Measurements from ENCODE around the gene GJA8. TPM values are rescaled to one million over a fixed set of nuclear protein-coding genes. Genes with fewer than 3 reads are reported as not detected.
A peak's percentile ranks its signal among the peaks of the same experiment; 100 is the strongest.
"Not testable (repeated sequence)": the region's sequence is repeated elsewhere in the genome, so short reads cannot be mapped to it uniquely, and the experiment has no call there.

The GJA8 gene
- polyA plus RNA-seq, 4 donors: not detected

DNA sequence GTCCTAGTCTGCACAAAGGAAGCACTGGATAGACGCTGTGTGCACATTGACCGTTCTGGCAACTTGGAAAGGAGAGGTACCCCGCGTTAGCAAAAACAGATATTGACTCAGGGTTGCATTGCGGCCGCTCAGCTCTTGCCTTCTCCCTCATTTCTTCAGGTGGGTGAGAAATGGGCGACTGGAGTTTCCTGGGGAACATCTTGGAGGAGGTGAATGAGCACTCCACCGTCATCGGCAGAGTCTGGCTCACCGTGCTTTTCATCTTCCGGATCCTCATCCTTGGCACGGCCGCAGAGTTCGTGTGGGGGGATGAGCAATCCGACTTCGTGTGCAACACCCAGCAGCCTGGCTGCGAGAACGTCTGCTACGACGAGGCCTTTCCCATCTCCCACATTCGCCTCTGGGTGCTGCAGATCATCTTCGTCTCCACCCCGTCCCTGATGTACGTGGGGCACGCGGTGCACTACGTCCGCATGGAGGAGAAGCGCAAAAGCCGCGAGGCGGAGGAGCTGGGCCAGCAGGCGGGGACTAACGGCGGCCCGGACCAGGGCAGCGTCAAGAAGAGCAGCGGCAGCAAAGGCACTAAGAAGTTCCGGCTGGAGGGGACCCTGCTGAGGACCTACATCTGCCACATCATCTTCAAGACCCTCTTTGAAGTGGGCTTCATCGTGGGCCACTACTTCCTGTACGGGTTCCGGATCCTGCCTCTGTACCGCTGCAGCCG is 5.4 kb downstream of the GJA8 start:
- H3K36me3 ChIP-seq (ENCODE audit: control insufficient read depth in 3 of 3, insufficient read depth in 2 of 3, low read depth in 1 of 3, low read length in 3 of 3): no peaks in the 10 kb centered on the region
- WGBS, 3 donors: 93 to 95% (median 94%) methylated on average over 44 of the region's 44 CpGs
- DNase-seq: no peak
- no peaks in the 10 kb centered on the region for H3K9me3 ChIP-seq (ENCODE audit: control insufficient read depth in 2 of 2, insufficient read depth in 1 of 2, low read depth in 1 of 2, low read length in 1 of 2)
- H3K4me3 ChIP-seq (ENCODE audit: low read depth in 1 of 3, low read length in 3 of 3): no peak overlapping the region
- FAIRE-seq: no peak
- H3K27ac ChIP-seq (ENCODE audit: low read depth in 1 of 3, low read length in 2 of 3): no peak overlapping the region
- no peaks in the 10 kb centered on the region for H3K4me1 ChIP-seq (ENCODE audit: control insufficient read depth in 3 of 3, insufficient read depth in 2 of 3, low read depth in 1 of 3, low read length in 2 of 3)
- no peaks in the 10 kb centered on the region for H3K27me3 ChIP-seq (ENCODE audit: control insufficient read depth in 3 of 3, insufficient read depth in 3 of 3, low read length in 3 of 3)

- no peaks in the 10 kb centered on the region for H3K4me1 ChIP-seq (ENCODE audit: control insufficient read depth in 3 of 3, insufficient read depth in 2 of 3, low read depth in 1 of 3, low read length in 2 of 3)
- H3K27ac ChIP-seq (ENCODE audit: low read depth in 1 of 3, low read length in 2 of 3): no peak overlapping the region
- 83 to 91% (median 86%) methylated on average over 2 of the region's 2 CpGs for WGBS, 3 donors
- H3K36me3 ChIP-seq (ENCODE audit: control insufficient read depth in 3 of 3, insufficient read depth in 2 of 3, low read depth in 1 of 3, low read length in 3 of 3): no peaks in the 10 kb centered on the region
- DNase-seq (no peak), FAIRE-seq (no peak)
- no peak overlapping the region for H3K4me3 ChIP-seq (ENCODE audit: low read depth in 1 of 3, low read length in 3 of 3)
- no peaks in the 10 kb centered on the region for H3K27me3 ChIP-seq (ENCODE audit: control insufficient read depth in 3 of 3, insufficient read depth in 3 of 3, low read length in 3 of 3)
- no peaks in the 10 kb centered on the region for H3K9me3 ChIP-seq (ENCODE audit: control insufficient read depth in 2 of 2, insufficient read depth in 1 of 2, low read depth in 1 of 2, low read length in 1 of 2)
These were observed 10.0 kb downstream of the GJA8 start for GRCh38 chr1:147912553-147912952.

DNA sequence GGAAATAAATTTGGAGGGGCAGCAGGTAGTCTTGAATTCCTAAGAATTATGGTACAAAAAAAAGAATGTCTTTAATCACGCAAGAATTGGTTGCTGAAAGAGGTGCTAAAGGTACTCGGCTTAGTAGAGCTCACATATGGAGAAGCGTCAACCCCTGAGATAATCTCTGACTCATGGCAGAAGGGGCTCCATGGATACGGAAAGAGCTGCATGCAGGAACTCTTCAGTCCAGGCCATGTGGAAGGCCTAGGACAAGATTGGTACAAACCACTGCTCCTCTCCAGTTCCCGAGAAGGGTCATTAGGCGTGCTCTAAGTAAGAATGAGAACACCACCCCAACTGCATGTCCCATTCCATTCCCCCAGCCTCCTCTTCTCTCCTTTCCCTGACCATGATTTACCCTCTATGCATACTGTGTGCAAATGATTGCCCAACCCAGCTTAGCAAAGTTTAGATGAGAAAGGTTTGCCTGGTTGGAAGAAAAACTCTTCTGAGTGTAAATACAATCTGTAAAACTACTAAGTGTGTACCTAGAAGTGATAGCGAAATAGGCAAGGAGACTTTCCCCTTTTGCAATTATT is 10.9 kb downstream of the GJA8 start:
- DNase-seq (no peak), FAIRE-seq (no peak)
- no peaks in the 10 kb centered on the region for H3K27me3 ChIP-seq (ENCODE audit: control insufficient read depth in 3 of 3, insufficient read depth in 3 of 3, low read length in 3 of 3)
- H3K36me3 ChIP-seq (ENCODE audit: control insufficient read depth in 3 of 3, insufficient read depth in 2 of 3, low read depth in 1 of 3, low read length in 3 of 3): no peaks in the 10 kb centered on the region
- H3K9me3 ChIP-seq (ENCODE audit: control insufficient read depth in 2 of 2, insufficient read depth in 1 of 2, low read depth in 1 of 2, low read length in 1 of 2): no peaks in the 10 kb centered on the region
- H3K4me1 ChIP-seq (ENCODE audit: control insufficient read depth in 3 of 3, insufficient read depth in 2 of 3, low read depth in 1 of 3, low read length in 2 of 3): no peaks in the 10 kb centered on the region
- H3K27ac ChIP-seq (ENCODE audit: low read depth in 1 of 3, low read length in 2 of 3): no peak overlapping the region
- 93 to 95% (median 93%) methylated on average over 7 of the region's 7 CpGs for WGBS, 3 donors
- no peak overlapping the region for H3K4me3 ChIP-seq (ENCODE audit: low read depth in 1 of 3, low read length in 3 of 3)

GRCh38 chr1:147919896-147920295 is 17.3 kb downstream of the GJA8 start:
- Histone ChIP-seq H3K9me3 (ENCODE audit: control insufficient read depth in 2 of 2, insufficient read depth in 1 of 2, low read depth in 1 of 2, low read length in 1 of 2) (no peaks in the 10 kb centered on the region), H3K4me1 (ENCODE audit: control insufficient read depth in 3 of 3, insufficient read depth in 2 of 3, low read depth in 1 of 3, low read length in 2 of 3) (no peaks in the 10 kb centered on the region), H3K36me3 (ENCODE audit: control insufficient read depth in 3 of 3, insufficient read depth in 2 of 3, low read depth in 1 of 3, low read length in 3 of 3) (no peaks in the 10 kb centered on the region), H3K27me3 (ENCODE audit: control insufficient read depth in 3 of 3, insufficient read depth in 3 of 3, low read length in 3 of 3) (no peaks in the 10 kb centered on the region), H3K4me3 (ENCODE audit: low read depth in 1 of 3, low read length in 3 of 3) (no peak overlapping the region), H3K27ac (ENCODE audit: low read depth in 1 of 3, low read length in 2 of 3) (no peak overlapping the region)
- FAIRE-seq: no peak
- no peak for DNase-seq
- 92 to 95% (median 94%) methylated on average over 6 of the region's 6 CpGs for WGBS, 3 donors

DNA sequence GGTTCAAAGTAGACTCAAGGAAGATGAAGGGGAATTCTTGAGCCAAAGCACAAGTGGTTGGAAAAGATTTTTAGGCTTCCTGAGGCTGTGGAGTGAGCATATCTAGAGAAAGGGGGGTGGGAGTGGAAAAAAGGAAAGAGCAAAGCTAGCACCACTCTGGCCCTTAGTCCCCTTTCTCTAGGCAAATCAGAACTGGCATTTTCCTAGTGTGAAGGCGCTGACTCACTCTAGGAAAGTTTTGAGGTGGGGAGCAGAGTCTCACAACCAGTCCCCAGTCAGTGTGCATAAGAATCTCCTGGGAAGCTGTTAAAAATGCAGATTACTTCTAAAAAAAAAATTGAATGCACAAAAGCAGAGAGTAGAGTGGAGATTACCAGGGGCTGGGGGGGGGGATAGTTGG is 22.2 kb downstream of the GJA8 start:
- H3K4me1 ChIP-seq (ENCODE audit: control insufficient read depth in 3 of 3, insufficient read depth in 2 of 3, low read depth in 1 of 3, low read length in 2 of 3): no peaks in the 10 kb centered on the region
- H3K36me3 ChIP-seq (ENCODE audit: control insufficient read depth in 3 of 3, insufficient read depth in 2 of 3, low read depth in 1 of 3, low read length in 3 of 3): no peaks in the 10 kb centered on the region
- no peaks in the 10 kb centered on the region for H3K9me3 ChIP-seq (ENCODE audit: control insufficient read depth in 2 of 2, insufficient read depth in 1 of 2, low read depth in 1 of 2, low read length in 1 of 2)
- H3K27ac ChIP-seq (ENCODE audit: low read depth in 1 of 3, low read length in 2 of 3): no peak overlapping the region
- H3K4me3 ChIP-seq (ENCODE audit: low read depth in 1 of 3, low read length in 3 of 3): no peak overlapping the region
- 80 to 100% (median 86%) methylated on average over 1 of the region's 1 CpG for WGBS, 3 donors
- FAIRE-seq (no peak), DNase-seq (no peak)
- no peaks in the 10 kb centered on the region for H3K27me3 ChIP-seq (ENCODE audit: control insufficient read depth in 3 of 3, insufficient read depth in 3 of 3, low read length in 3 of 3)

DNA sequence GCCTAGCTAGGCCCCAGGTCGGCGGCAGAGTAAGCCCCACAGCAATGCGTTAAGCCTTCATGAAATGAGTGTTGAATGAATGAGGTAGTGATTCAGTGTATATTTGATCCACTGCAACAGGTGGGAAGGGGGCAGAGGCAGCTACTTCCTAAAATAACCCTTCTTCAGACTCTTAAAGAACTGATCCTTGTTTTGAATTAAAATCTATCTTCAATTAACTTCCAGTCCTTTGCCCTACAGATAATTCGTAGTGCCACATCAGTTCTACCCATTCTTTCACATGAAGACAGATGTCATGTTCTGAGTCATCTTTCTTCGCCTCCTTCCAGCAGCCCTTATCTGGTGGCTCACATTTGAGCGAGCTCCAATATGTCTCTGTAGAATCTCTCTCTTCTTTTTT is 24.6 kb downstream of the GJA8 start:
- WGBS, 3 donors: 88 to 93% (median 93%) methylated on average over 2 to 4 of the region's 6 CpGs
- H3K27ac ChIP-seq (ENCODE audit: low read depth in 1 of 3, low read length in 2 of 3); H3K27me3 ChIP-seq (ENCODE audit: control insufficient read depth in 3 of 3, insufficient read depth in 3 of 3, low read length in 3 of 3); FAIRE-seq; H3K4me3 ChIP-seq (ENCODE audit: low read depth in 1 of 3, low read length in 3 of 3); H3K9me3 ChIP-seq (ENCODE audit: control insufficient read depth in 2 of 2, insufficient read depth in 1 of 2, low read depth in 1 of 2, low read length in 1 of 2); H3K4me1 ChIP-seq (ENCODE audit: control insufficient read depth in 3 of 3, insufficient read depth in 2 of 3, low read depth in 1 of 3, low read length in 2 of 3); DNase-seq; H3K36me3 ChIP-seq (ENCODE audit: control insufficient read depth in 3 of 3, insufficient read depth in 2 of 3, low read depth in 1 of 3, low read length in 3 of 3): not testable (repeated sequence)

DNA sequence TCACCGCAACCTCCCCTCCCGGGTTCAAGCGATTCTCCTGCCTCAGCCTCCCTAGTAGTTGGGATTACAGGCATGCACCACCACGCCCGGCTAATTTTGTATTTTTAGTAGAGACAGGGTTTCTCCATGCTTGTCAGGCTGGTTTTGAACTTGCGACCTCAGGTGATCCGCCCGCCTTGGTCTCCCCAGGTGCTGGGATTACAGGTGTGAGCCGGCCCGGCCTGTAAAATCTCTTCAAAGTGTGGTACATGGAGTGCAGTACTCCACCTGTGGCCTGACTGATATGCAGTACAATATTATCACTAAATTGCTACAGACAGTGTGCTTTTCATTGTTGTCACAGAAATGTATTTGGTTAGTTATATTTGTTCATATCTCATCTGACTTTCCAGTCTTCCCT is 25.1 kb downstream of the GJA8 start:
- not testable (repeated sequence) for DNase-seq; H3K4me3 ChIP-seq (ENCODE audit: low read depth in 1 of 3, low read length in 3 of 3); H3K9me3 ChIP-seq (ENCODE audit: control insufficient read depth in 2 of 2, insufficient read depth in 1 of 2, low read depth in 1 of 2, low read length in 1 of 2); H3K4me1 ChIP-seq (ENCODE audit: control insufficient read depth in 3 of 3, insufficient read depth in 2 of 3, low read depth in 1 of 3, low read length in 2 of 3); H3K27ac ChIP-seq (ENCODE audit: low read depth in 1 of 3, low read length in 2 of 3); H3K36me3 ChIP-seq (ENCODE audit: control insufficient read depth in 3 of 3, insufficient read depth in 2 of 3, low read depth in 1 of 3, low read length in 3 of 3); FAIRE-seq; H3K27me3 ChIP-seq (ENCODE audit: control insufficient read depth in 3 of 3, insufficient read depth in 3 of 3, low read length in 3 of 3)
- 47 to 65% methylated on average over 2 to 3 of the region's 10 CpGs; no CpG with 5 or more reads in 1 of the 3 donors for WGBS, 3 donors

GRCh38 chr1:147928236-147929132 is 25.9 kb downstream of the GJA8 start, which contains the start of gene GPR89B:
Gene GPR89B, plus strand, starts transcription at chr1:147928420. Its CDS starts 117 bp downstream, at chr1:147928537.
- H3K27me3 ChIP-seq (ENCODE audit: control insufficient read depth in 3 of 3, insufficient read depth in 3 of 3, low read length in 3 of 3); H3K36me3 ChIP-seq (ENCODE audit: control insufficient read depth in 3 of 3, insufficient read depth in 2 of 3, low read depth in 1 of 3, low read length in 3 of 3); H3K4me1 ChIP-seq (ENCODE audit: control insufficient read depth in 3 of 3, insufficient read depth in 2 of 3, low read depth in 1 of 3, low read length in 2 of 3); FAIRE-seq; H3K9me3 ChIP-seq (ENCODE audit: control insufficient read depth in 2 of 2, insufficient read depth in 1 of 2, low read depth in 1 of 2, low read length in 1 of 2): not testable (repeated sequence)
- 0 to 1% (median 1%) methylated on average over 39 to 57 of the region's 72 CpGs for WGBS, 3 donors
- peak; percentile 93 to 95 for DNase-seq
- Histone ChIP-seq H3K27ac (ENCODE audit: low read depth in 1 of 3, low read length in 2 of 3) (peak within 1 kb of the TSS; percentile 86 to 92 (median 87)), H3K4me3 (ENCODE audit: low read depth in 1 of 3, low read length in 3 of 3) (peak within 1 kb of the TSS; percentile 61 to 84 (median 80))

Data from small intestine (tissue), 7 donors.